ENCODE measurements around the gene MTMR3. TPM values are rescaled to one million over a fixed set of nuclear protein-coding genes. Genes with fewer than 3 reads are reported as not detected.

The MTMR3 gene
- total RNA-seq, 2 experiments from 2014 or later: 57.8 to 60.6 TPM

GRCh38 chr22:30074147-30074546, 191.2 kb downstream of the MTMR3 start:
- no peak for DNase-seq
- no peaks in the 10 kb centered on the region for H3K9me3 Mint-ChIP-seq
- intact Hi-C loops (cut with DNase I, micrococcal nuclease): no loop called here
- no peak overlapping the region for H3K27ac Mint-ChIP-seq
- no peak overlapping the region for H3K27ac ChIP-seq (ENCODE audit: low read depth in 1 of 2, low read length in 2 of 2)
- no peaks in the 10 kb centered on the region for H3K27me3 Mint-ChIP-seq
- H3K4me3 Mint-ChIP-seq: no peak overlapping the region
- no peak for TF ChIP-seq CTCF (IDR thresholded peaks at IDR 0.05)
- ChIA-PET CTCF (no interaction called here), POLR2A (no interaction called here)
- peaks cover 12% of the 10 kb centered on the region for H3K4me1 ChIP-seq (ENCODE audit: insufficient read depth, low read length)
- no peaks in the 10 kb centered on the region for H3K36me3 Mint-ChIP-seq (ENCODE audit: low read depth)
- no peaks in the 10 kb centered on the region for H3K36me3 ChIP-seq (ENCODE audit: insufficient read depth, low read length)
- H3K27me3 ChIP-seq (ENCODE audit: control insufficient read depth in 1 of 2, insufficient read depth in 2 of 2, low read length in 2 of 2): no peaks in the 10 kb centered on the region
- H3K9me3 ChIP-seq (ENCODE audit: control insufficient read depth in 1 of 2, insufficient read depth in 1 of 2, low read length in 2 of 2): no peaks in the 10 kb centered on the region
- no peak overlapping the region for H3K4me3 ChIP-seq (ENCODE audit: low read length)
- peaks cover 15% of the 10 kb centered on the region for H3K4me1 Mint-ChIP-seq (ENCODE audit: low read depth)
- ATAC-seq (ENCODE audit: poor library complexity): no peak

DNA sequence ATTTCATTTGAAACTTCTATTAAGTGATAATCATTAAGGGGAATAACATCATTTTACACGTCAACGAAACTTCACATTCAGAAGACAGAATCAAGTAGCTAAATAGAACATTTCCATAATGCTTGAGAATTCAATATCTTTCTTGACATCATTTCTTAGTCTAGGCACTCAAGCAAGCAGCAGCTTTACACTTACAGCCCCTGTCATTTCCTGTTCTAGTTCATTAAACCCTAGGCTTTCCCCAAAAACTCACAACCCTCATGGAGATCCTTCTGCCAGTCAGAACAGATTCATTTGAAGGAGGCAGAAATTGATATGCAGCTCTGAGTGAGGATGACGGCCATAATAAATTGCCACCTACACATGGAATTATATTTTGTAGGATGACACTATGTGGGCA, 192.0 kb downstream of the MTMR3 start:
- intact Hi-C loops (cut with DNase I, micrococcal nuclease): no loop called here
- Histone ChIP-seq H3K9me3 (ENCODE audit: control insufficient read depth in 1 of 2, insufficient read depth in 1 of 2, low read length in 2 of 2) (no peaks in the 10 kb centered on the region), H3K4me3 (ENCODE audit: low read length) (no peak overlapping the region), H3K27ac (ENCODE audit: low read depth in 1 of 2, low read length in 2 of 2) (no peak overlapping the region), H3K27me3 (ENCODE audit: control insufficient read depth in 1 of 2, insufficient read depth in 2 of 2, low read length in 2 of 2) (no peaks in the 10 kb centered on the region), H3K36me3 (ENCODE audit: insufficient read depth, low read length) (no peaks in the 10 kb centered on the region), H3K4me1 (ENCODE audit: insufficient read depth, low read length) (peaks cover 14% of the 10 kb centered on the region)
- CTCF ChIA-PET: no interaction called here
- no peak overlapping the region for H3K27ac Mint-ChIP-seq
- ATAC-seq (ENCODE audit: poor library complexity) (no peak), DNase-seq (no peak)
- H3K36me3 Mint-ChIP-seq (ENCODE audit: low read depth): no peaks in the 10 kb centered on the region
- POLR2A ChIA-PET: no interaction called here
- no peaks in the 10 kb centered on the region for H3K9me3 Mint-ChIP-seq
- no peaks in the 10 kb centered on the region for H3K27me3 Mint-ChIP-seq
- peaks cover 17% of the 10 kb centered on the region for H3K4me1 Mint-ChIP-seq (ENCODE audit: low read depth)
- TF ChIP-seq CTCF (IDR thresholded peaks at IDR 0.05): no peak
- no peak overlapping the region for H3K4me3 Mint-ChIP-seq

- intact Hi-C loops (cut with DNase I, micrococcal nuclease): no loop called here
- Histone ChIP-seq H3K27ac (ENCODE audit: low read depth in 1 of 2, low read length in 2 of 2) (no peak overlapping the region), H3K4me3 (ENCODE audit: low read length) (no peak overlapping the region), H3K27me3 (ENCODE audit: control insufficient read depth in 1 of 2, insufficient read depth in 2 of 2, low read length in 2 of 2) (no peaks in the 10 kb centered on the region), H3K9me3 (ENCODE audit: control insufficient read depth in 1 of 2, insufficient read depth in 1 of 2, low read length in 2 of 2) (no peaks in the 10 kb centered on the region), H3K36me3 (ENCODE audit: insufficient read depth, low read length) (no peaks in the 10 kb centered on the region), H3K4me1 (ENCODE audit: insufficient read depth, low read length) (peaks cover 14% of the 10 kb centered on the region)
- H3K9me3 Mint-ChIP-seq: no peaks in the 10 kb centered on the region
- TF ChIP-seq CTCF (IDR thresholded peaks at IDR 0.05): no peak
- no peak for DNase-seq
- no peak overlapping the region for H3K4me3 Mint-ChIP-seq
- H3K36me3 Mint-ChIP-seq (ENCODE audit: low read depth): no peaks in the 10 kb centered on the region
- H3K27me3 Mint-ChIP-seq: no peaks in the 10 kb centered on the region
- no peak for ATAC-seq (ENCODE audit: poor library complexity)
- peaks cover 17% of the 10 kb centered on the region for H3K4me1 Mint-ChIP-seq (ENCODE audit: low read depth)
- ChIA-PET CTCF (no interaction called here), POLR2A (no interaction called here)
- peak overlapping the region; percentile 84 for H3K27ac Mint-ChIP-seq
Observed at GRCh38 chr22:30077279-30077880, 194.4 kb downstream of the MTMR3 start.

Data from CD4-positive, alpha-beta T cell (primary cell).